22Rv1 (cell line): Measurements from ENCODE around the gene LPO.

Experiments
- ZFX ChIP-seq: fragments of 450-650 bp; IDR thresholded peaks from 2 replicates; pipeline ENCODE4 v1.6.1; 2017; ENCODE audit warnings: antibody characterized with exemption, borderline replicate concordance
- TF ChIP-seq, protein P1 (sequence below): fragments of 450-650 bp; IDR thresholded peaks from 2 replicates; pipeline ENCODE4 v1.5.1; 2017; ENCODE audit warnings: mild to moderate bottlenecking

DNA sequence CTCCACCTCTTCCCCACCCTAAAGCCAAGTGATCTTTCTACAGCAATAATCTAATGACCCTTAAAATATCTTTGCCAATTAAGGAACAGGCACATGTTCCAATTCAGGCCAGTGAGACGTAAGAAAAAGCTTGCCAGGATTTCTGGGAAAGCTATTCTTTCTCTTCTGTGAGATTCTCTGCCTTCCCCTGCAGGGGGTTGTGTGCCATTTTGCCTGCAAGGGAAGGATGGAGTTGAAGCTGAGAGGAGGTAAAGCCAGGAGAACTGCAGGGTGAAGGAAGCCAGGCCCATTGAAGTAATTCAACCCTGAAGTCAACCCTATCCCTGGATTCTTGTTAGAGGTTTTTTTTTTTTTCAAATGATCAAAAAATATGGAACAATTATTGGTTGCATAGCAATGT, 9.0 kb upstream of the LPO start:
- TF ChIP-seq, protein P1, sequence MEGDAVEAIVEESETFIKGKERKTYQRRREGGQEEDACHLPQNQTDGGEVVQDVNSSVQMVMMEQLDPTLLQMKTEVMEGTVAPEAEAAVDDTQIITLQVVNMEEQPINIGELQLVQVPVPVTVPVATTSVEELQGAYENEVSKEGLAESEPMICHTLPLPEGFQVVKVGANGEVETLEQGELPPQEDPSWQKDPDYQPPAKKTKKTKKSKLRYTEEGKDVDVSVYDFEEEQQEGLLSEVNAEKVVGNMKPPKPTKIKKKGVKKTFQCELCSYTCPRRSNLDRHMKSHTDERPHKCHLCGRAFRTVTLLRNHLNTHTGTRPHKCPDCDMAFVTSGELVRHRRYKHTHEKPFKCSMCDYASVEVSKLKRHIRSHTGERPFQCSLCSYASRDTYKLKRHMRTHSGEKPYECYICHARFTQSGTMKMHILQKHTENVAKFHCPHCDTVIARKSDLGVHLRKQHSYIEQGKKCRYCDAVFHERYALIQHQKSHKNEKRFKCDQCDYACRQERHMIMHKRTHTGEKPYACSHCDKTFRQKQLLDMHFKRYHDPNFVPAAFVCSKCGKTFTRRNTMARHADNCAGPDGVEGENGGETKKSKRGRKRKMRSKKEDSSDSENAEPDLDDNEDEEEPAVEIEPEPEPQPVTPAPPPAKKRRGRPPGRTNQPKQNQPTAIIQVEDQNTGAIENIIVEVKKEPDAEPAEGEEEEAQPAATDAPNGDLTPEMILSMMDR = no peak
- TF ChIP-seq ZFX = no peak
